GDM1 (cell line): Measurements from ENCODE around the gene SLC22A14.
"Not testable (repeated sequence)": the region's sequence is repeated elsewhere in the genome, so short reads cannot be mapped to it uniquely, and the experiment has no call there.

Source experiments
- DNase-seq: peaks from one replicate; lab custom pipeline; 2025; lab: John Stamatoyannopoulos, UW

SLC22A14 gene

DNA sequence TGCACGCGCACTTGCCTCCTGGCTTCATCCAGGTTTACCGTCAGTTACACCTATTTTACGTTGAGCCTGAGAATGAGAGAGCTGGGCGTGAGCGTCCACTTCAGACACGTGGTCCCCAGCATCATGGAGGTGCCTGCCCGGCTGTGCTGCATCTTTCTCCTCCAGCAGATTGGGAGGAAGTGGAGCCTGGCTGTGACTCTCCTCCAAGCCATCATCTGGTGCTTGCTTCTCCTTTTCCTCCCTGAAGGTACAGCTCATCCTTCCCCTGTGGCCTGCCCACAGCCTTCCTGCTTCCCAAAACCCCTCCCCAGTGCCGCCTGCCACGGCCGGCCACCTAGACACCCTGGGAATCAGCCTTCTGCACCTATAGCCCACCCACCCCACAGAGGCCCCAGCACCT lies 31.6 kb downstream of the SLC22A14 start:
- no peak for DNase-seq

DNA sequence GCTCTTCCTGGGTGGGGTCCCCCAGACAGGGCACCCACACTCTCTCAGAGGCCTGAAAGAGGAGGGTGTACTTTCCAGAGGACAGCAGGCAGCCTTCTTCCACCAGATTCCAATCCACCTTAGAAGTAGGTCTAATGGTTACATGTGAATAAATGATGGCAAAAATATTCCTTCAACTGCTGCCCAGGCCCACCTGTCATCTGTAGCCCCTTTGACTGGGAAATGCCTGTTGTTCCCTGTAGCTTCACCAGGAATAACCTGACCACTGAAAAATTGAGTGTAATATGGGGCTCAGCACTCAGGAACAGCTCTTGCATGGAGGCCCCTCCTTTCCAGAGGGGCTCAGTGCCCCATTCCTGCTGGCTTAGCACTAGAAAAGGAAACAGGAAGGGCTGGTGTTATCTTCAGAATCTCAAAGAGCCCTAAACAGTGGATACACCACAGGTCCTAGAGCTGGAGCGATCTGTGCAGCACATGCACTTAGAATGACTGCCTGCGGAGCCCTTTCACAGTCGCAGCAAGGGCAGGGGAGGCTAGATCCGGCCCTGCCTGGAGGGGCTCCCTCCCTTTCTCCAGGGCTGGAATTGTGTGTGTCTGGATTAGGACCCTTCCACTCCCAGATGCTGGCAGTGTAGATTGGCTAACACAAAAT lies 32.1 kb downstream of the SLC22A14 start:
- DNase-seq = no peak

DNA sequence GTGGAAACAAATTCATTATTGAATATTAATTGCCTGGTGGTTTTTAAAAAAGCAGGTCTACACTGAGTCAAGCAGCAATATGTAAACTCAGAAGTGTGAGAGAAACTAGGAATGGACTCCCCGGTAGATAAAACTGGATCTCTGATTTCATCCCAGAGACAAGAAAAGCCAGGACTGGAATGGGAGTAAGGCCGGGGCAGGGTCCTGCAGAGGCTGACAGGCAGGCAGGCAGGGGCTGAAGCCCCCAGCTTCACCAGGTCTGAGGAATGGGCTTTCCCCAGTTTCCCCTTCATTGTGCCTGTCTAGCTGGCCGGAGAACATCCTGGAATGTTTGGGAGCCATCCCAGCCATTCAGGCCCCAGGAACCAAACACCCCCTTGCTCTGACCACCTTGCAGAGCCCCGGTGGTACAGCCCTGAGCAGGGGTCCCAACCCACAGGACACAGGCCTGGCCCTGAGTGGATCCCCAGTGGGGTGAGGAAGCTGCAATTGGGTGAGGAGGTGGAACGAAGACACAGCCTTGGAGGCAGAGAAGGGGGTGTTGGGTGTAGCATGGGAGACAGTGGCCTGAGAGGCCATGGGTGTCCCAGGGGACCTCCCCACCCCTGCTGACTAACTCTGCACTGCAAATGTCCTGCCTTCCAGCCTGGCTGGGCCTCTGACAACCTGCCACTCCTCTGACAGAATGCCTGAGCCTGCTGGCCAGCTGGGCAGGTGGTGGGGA lies 32.8 kb downstream of the SLC22A14 start:
- DNase-seq = no peak

DNA sequence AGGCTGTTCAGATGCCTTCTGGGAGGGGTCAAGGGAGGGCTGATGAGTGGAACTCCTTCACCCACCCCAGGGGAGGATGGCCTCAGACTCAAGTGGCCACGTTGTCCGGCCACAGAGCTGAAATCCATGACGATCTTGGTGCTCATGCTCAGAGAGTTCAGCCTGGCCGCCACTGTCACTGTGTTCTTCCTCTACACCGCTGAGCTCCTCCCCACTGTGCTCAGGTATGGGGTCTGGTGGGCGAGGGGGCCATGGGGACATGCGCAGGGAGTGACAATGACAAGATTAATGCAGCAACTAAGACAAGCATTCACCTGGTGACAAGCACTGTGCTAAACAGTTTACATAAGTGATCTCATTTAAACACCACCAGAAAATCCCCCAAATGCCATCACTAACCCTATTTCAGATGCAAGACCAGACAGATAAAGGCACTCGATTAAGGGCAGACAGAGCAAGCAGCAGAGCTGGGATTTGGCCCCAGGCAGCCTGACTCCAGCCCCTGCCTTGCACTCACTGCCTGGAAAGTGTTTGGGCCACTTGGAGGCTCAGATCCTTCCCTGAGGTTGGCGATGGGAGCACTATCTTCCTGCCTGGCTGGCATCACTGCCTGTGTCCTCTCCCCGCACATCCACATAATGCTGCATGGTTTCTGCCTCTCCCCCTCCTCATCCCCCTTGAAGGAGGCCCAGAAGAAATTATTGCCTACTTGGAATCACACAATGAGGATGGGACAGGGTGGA lies 33.6 kb downstream of the SLC22A14 start:
- no peak for DNase-seq

DNA sequence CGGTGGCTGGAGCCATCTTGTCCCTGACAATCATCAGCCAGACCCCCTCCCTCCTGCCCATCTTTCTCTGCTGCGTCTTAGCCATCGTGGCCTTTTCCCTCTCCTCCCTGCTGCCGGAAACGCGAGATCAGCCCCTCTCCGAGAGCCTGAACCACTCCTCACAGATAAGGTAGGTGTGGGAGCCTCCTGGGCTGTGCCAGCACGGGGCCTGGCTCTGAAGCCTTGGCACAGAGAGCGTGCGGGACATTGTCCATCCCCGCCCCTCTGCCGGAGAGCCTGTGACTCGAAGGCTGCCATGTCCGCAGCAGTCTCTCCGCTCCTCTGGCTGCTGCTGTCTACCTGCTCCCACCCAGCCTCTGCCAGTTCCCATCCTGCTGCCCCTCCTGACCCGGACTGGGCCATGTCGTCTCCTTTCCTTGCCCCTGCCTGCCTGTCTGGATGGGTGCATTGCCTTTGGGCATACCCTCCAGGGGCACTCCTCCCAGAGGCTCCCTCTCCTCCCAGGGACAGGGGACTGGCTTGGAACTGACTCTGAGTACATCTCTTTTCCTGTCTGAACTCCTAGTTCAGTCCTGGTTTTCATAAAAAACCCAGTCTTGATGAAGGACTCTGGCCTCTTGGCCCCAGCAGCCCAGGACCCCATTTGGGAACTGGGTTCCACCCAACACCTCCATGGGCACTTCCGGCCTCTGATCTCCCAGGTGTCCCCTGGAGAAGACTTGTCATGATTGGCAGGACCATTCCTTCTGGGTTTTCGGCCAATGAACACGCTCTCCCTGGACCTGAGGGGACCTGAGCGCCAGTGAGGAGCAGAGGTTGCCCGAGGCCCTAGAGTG lies 34.5 kb downstream of the SLC22A14 start:
- no peak for DNase-seq

DNA sequence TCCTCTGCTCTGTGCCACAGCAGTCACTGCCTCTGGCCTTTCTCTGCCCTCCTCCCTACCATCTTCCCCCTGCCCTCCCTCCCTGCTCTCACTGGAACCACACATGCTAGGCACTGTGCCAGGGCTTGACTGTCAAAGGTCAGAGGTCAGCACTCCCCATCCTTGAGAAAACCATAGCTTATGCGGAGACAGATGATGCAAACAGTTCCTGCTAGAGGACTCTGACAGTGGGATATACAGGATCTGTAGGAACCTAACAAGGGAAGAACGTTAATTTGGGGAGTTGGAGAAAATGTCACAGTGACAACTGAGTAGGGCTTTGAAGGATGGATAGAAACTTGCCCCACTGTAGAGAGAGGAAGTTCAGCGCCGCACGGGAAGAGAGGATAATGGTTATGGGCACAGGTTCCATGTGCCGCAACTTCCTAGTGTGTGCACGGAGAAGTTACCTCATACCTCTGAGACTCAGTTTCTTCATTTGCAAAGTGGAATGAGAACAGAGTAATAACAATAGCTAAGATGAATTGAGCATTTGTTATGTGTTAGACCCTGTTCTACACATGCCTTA lies 35.2 kb downstream of the SLC22A14 start:
- no peak for DNase-seq

DNA sequence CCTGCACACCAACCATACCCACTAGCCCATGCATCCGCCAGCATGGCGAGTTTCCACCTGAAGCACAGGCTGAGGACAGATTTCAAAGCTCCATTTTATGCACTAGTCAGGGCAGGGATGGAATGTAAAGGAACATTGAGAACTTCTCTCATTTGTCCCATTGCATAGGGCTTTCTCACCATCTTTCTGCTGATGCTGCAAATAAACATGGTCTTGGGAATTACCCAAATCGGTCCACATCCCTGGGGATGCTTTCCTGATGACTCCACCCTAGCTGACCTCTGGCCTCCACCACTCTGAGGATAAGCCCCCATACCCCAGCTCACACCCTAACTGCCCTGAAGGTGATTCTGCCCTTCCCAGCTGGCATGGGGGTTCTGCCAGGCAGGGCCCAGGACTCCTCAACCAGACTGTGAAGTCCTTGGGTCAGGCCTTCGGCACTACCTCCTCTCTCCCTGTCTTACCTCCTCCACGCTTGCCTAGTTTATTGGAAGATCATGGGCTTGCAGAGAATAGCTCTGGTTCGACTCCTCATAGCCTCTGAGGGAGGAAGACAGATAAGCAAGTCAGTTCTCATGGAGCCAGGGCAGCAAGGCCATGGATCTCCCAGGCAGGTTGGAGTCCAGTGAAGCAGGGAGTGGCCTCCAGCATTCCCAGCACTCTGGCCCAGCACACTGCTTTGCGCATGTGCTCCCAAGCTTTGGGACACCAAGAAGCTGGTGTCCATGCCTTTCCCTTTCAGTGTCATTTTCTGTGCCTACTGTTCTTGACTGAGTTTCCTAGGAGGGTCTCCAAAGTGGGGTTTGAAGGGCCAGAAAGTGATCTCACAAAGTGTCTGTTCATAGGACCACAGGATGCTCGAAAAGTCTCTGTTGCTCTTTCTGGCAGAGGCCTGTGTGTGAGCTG lies 36.9 kb downstream of the SLC22A14 start:
- DNase-seq = no peak

DNA sequence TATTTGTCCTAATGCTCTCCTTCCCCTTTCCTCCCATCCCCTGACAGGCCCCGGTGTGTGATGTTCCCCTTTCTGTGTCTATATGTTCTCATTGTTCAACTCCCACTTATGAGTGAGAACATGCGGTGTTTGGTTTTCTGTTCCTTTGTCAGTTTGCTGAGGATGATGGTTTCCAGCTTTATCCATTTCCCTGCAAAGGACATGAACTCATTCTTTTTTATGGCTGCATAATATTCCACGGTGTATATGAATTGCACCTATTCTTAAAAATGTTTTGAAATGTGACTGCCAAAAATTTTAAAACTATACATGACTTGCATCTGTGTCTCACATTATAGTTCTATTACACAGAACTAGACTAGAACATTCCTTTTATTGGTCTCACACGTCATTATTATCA lies 38.5 kb downstream of the SLC22A14 start:
- DNase-seq = not testable (repeated sequence)

DNA sequence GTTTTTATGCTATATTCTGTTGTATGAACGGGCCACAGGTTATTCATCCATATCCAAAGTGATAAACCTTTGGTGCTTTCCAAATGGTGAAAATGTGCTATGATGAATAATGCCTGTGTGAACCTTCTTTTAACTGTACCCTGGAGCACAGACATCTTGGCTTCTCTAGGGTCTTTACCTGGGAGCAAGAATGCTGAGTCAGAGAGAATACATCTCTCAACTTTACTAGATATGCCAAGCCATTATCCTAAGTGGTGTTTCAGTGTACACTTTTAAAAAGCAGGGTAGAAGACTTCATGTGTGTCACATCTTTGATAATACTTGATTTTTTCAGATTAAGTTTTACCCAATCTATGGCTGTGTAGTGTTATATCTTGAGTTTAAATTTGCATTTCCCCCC lies 41.0 kb downstream of the SLC22A14 start:
- DNase-seq = no peak

DNA sequence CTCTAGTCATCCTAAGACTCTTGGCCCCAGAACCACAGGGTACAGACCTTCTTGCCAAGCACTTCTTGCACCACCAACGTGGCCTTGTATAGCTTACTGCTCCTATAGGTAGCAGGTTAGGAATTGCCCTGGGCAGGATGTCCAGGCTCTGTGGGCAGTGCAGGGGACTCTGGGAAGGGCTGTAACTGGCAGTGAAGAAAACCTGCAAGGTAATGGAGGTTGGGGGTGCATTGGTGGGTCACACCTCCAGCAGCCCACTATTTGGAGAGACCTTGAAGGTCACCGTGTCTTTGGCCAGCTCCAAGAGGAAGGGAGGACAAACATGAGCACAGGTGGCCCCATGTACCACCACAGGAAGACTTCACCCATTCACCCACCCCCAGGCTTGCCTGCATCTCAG lies 43.2 kb downstream of the SLC22A14 start:
- DNase-seq = no peak

DNA sequence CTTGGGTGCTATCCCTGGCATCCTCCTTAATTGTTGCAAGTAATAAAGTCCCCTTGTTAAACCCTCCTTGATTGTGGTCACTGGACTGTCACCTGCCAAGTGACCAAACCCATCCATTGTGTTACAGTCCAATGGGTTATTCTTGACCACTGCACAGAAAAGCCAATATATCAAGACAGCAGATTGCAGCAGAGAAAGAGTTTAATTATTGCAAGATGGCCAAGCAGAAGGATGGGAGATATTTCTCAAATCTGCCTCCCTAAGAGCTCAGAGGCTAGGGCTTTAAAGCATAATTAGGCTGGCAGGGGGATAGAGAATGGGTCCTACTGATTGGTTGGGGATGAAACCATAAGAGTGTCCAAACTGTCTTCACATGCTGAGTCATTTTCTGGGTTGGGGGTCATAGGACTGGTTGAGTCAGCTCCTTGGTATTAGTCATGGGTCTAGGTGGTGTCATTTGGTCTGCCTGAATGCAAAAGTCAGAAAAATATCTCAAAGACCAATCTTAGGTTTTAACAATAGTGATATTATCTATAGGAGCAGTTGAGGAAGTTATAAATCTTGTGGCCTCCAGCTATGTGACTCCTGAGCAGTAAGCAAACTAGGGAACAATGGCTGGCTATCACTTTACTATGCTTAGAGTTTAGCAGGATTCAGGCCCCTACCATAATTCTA lies 45.4 kb downstream of the SLC22A14 start:
- DNase-seq = no peak

DNA sequence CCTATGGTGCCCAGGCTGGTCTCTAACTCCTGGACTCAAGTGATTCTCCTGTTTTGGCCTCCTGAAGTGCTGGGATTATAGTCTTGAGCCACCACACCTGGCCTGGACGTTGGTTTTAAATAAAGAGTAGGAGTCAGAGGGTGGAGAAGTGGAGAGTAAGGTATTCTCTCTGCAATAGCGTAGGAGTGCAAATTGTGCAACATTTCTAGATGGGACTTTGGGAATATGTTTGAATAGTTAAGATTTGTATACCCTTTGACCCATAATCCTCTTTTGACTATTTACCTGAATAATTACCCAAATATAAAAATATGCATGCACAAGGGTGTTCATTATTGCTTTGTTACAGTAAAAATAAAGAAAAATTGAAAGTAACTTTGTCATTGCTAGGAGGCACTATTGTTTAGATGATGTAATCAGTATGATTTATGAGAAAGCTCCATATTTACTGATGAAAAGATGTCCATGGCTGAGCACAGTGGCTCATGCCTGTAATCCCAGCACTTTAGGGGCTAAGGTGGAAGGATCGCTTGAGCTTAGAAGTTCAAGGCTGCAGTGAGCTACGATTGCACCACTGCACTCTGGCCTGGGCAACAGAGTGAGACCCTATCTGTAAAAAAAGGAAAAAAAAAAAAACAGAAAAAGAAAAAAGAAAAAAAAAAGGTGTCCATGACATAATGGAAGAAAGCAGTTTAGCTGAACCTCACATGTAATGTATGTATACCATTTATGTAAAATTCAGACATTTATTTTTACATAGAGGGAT lies 49.3 kb downstream of the SLC22A14 start:
- no peak for DNase-seq

DNA sequence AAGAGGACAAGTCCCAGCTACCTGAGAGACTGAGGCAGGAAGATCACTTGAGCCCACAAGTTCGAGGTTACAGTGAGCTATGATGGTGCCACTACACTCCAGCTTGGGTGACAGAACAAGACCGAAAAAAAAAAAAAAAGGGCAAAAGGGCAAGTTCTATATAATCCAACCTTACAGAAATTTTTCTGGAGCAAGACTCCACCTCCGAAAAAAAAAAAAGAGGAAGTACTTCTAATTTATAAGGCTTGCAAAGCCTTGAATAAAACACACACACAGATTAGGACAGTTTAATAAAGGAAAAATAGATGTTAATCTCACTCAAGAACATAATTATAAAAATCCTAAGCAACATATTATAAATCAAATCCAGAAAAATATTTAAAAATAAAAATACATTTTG lies 50.1 kb downstream of the SLC22A14 start:
- no peak for DNase-seq

DNA sequence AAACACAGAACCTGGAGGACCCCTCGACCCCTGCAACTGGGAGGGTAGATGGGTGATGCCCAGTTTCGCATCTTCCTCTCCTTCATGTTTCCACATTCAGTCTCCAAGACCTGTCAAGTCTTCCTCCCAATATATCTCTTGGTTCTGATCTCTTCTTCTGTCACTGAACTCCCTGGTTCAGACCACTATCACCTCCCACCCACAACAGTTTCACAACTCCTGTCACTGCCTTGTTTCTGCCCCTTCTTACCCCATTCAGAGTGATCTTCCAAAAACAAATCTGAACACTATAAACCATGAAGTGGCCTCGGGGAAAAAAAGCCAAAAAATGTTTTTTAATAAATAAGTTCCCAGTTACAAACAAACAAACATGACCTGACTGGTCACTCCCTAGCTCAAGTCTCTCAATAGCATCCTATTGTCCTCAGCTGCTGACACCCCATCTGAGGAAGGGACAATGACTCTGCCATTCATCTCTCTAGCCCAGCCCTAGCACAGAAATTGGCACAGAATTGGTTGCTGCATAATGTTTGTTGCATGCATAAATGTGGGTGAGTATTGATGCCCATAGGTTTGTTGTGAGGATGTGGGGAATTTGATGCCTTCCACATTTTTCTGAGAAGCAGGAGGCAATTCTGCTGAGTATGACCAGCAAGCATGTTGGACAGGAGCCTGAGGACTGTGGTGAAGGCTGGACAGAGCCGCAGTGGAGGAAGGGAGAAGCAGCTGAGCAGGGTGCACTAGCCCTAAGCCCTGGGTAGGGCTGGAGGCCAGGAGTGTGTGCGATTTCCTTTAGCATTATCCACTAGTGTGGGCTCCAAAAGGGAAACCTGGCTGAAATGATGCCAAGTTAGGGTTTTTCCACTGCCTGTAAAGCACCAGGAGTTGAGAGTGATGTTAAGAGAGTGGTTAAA lies 52.3 kb downstream of the SLC22A14 start:
- no peak for DNase-seq

DNA sequence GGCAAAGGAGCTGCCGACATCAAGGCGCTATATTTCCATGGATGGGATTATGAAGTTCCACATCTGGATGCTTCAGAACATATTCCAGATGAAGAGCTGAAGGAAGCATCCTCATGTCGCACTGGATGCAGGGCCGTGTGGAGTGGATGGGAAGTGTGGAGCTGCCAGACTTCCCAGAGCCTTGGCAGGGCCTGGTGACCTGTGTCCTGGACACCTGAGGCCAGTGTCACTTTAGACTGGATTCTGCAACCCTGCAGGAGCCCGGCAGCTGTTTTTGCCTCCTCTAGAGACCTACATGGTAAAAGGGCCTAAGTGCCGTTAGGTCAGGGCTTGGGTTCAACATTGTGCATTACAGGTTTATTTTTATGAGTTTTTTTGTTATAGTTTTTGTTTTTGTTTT lies 53.2 kb downstream of the SLC22A14 start:
- no peak for DNase-seq

DNA sequence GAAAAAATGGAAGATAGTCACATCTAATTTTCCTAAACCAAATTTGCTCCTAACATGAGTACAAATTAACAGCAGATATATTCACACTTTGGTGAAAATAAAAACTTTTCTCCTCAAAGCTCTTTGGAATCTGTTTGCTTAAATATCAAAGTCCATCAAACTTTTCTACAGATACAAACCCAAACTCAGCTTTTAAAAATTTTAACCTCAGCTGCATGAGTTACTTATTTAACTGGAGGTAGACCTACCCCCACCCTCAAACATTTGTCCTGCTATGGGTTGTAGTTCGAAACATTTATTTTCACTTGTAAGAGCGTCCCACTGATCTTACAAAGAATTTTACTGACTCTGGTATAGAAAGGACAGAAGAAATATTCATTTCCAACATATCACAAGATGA lies 55.6 kb downstream of the SLC22A14 start:
- no peak for DNase-seq

DNA sequence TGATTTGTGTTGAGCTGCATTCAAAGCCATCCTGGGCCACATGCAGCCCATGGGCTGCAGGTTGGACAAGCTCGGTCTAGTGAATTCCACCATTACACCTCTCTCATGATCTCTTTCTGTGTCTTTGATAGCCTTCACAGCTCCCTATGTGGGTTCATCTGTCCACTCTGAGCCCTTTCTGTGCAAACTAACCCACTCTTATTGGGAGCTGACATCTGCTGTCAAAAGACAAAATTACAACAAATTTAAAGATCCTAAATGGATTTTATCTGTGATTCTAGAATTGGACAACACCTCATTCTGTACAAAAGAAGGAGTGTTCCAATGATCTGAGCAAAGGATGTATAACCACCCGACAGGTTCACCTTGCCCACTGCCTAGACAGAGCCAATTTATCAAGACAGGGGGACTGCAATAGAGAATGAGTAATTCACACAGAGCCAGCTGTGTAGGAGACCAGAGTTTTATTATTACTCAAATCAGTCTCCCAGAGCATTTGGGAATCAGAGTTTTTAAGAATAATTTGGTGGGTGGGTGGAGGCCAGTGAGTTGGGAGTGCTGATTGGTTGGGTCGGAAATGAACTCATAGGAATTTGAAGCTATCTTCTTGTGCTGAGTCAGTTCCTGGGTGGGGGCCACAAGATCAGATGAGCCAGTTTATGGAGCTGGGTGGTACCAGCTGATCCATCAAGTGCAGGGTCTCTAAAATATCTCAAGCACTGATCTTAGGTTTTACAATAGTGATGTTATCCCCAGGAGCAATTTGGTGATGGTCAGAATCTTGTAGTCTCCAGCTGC lies 61.9 kb downstream of the SLC22A14 start:
- DNase-seq = peak; percentile 5
